GM12878 (cell line): ENCODE data around the gene COL6A1. TPM values are rescaled to one million over a fixed set of nuclear protein-coding genes. Genes with fewer than 3 reads are reported as not detected.

Experiments used
- ATAC-seq: fragments of 200-7000 bp; cut with Tn5 transposase; 3 replicates; pipeline ENCODE4 v1.9.1; 2020; ENCODE audit warnings: mild to moderate bottlenecking, moderate library complexity
- BruUV-seq: library from RNA; stranded (reverse); fragments of 400-500 nt; replicated peaks from 2 replicates; lab custom pipeline; 2021; lab: Mats Ljungman, UMichigan
- CTCF ChIA-PET: fragments of 300-600 bp; sonication (Branson Sonifier 250); formaldehyde crosslinking; extraction: SDS; loops from one replicate; lab custom pipeline; 2021; ENCODE audit warnings: inconsistent platforms; lab: Yijun Ruan, JAX
- POLR2A ChIA-PET: fragments of 350-600 bp; formaldehyde crosslinking; extraction: SDS; loops from one replicate; lab custom pipeline; 2021; ENCODE audit warnings: inconsistent platforms; lab: Charles Lee
- RAD21 ChIA-PET: fragments of 300-600 bp; sonication (Branson Sonifier 250); formaldehyde crosslinking; loops from one replicate; lab custom pipeline; 2023; ENCODE audit warnings: antibody characterized with exemption; ENCODE audit not compliant: unreplicated experiment; lab: Charles Lee
- SMC1A ChIA-PET: fragments of 300-600 bp; sonication (Branson Sonifier 250); formaldehyde crosslinking; loops from one replicate; lab custom pipeline; 2023; ENCODE audit not compliant: unreplicated experiment, uncharacterized antibody; lab: Charles Lee
- DNase-seq: peaks from one replicate; pipeline ENCODE4 v3.0.0-alpha.2; 2011; ENCODE audit warnings: low read depth, low spot score
- FAIRE-seq: peaks from 3 replicates; lab custom pipeline; 2011; peaks lifted over from hg19 to GRCh38; lab: Jason Lieb, UNC
- H2AFZ ChIP-seq: 2 replicates; pipeline ENCODE4 v1.6.0; 2011; ENCODE audit warnings: low read depth, low read length, control low read depth; ENCODE audit not compliant: control insufficient read depth
- H3K27ac ChIP-seq: 2 replicates; pipeline ENCODE4 v1.5.1; 2011; ENCODE audit warnings: control low read depth; ENCODE audit not compliant: control insufficient read depth, insufficient read depth
- H3K27me3 ChIP-seq, 2 experiments: replicated peaks in 1 of 2; 2 replicates each; pipeline versions ENCODE4 v1.6.0 to v1.6.1; 2011; ENCODE audit warnings: low read length in 1 of 2; ENCODE audit not compliant: control insufficient read depth in 2 of 2, insufficient read depth in 2 of 2
- H3K36me3 ChIP-seq, 2 experiments: 2 replicates each; pipeline ENCODE4 v1.5.1; 2011; ENCODE audit warnings: low read length in 1 of 2; ENCODE audit not compliant: control insufficient read depth in 2 of 2, insufficient read depth in 2 of 2
- H3K4me1 ChIP-seq: 2 replicates; pipeline ENCODE4 v1.6.1; 2011; ENCODE audit warnings: mild to moderate bottlenecking, low read length, moderate library complexity, mixed read lengths; ENCODE audit not compliant: control insufficient read depth, insufficient read depth
- H3K4me2 ChIP-seq: 2 replicates; pipeline ENCODE4 v1.6.0; 2011; ENCODE audit warnings: control low read depth; ENCODE audit not compliant: control insufficient read depth, insufficient read depth
- H3K4me3 ChIP-seq: fragments of 200-600 bp; sonication (generic); 2 replicates; pipeline ENCODE4 v1.5.1; 2016
- H3K79me2 ChIP-seq: 2 replicates; pipeline ENCODE4 v1.6.0; 2011; ENCODE audit warnings: low read length; ENCODE audit not compliant: control insufficient read depth, insufficient read depth
- H3K9ac ChIP-seq: 2 replicates; pipeline ENCODE4 v1.8.0; 2011; ENCODE audit warnings: low read length, control low read depth, mixed read lengths; ENCODE audit not compliant: control insufficient read depth, insufficient read depth
- H3K9me3 ChIP-seq: replicated peaks from 3 replicates; pipeline ENCODE4 v1.5.1; 2011; ENCODE audit warnings: mild to moderate bottlenecking, low read length; ENCODE audit not compliant: control insufficient read depth, insufficient read depth
- H4K20me1 ChIP-seq: 2 replicates; pipeline ENCODE4 v1.6.0; 2011; ENCODE audit not compliant: control insufficient read depth, insufficient read depth
- ATF7 ChIP-seq: fragments of 450-650 bp; IDR thresholded peaks from 2 replicates; pipeline ENCODE4 v1.6.1; 2016; ENCODE audit warnings: low read depth, mild to moderate bottlenecking
- BHLHE40 ChIP-seq, 2 experiments: fragments of 450-650 bp in 1 of 2; IDR thresholded peaks; 2 replicates each; pipeline ENCODE4 v1.6.1; 2011 to 2017; ENCODE audit warnings: low read depth in 2 of 2, borderline replicate concordance in 1 of 2, improper control_type of control experiment in 1 of 2, low read length in 1 of 2, mild to moderate bottlenecking in 1 of 2
- CBX3 ChIP-seq: fragments of 200-600 bp; sonication (generic); IDR thresholded peaks from 2 replicates; pipeline ENCODE4 v1.6.1; 2016; ENCODE audit warnings: low read depth, borderline replicate concordance
- CEBPB ChIP-seq, 2 experiments: fragments of 150-350 bp in 1 of 2; IDR thresholded peaks; 2 replicates each; pipeline ENCODE4 v1.6.1; 2012 to 2014; ENCODE audit warnings: low read depth in 2 of 2, low read length in 2 of 2, borderline replicate concordance in 1 of 2, inconsistent platforms in 1 of 2
- EGR1 ChIP-seq, 2 experiments: IDR thresholded peaks; 1 replicate in 1 of 2; 2 replicates in 1 of 2; pipeline ENCODE4 v1.6.1; 2011 to 2012; ENCODE audit warnings: low read depth in 2 of 2, low read length in 2 of 2, borderline replicate concordance in 1 of 2, mild to moderate bottlenecking in 1 of 2, moderate library complexity in 1 of 2
- EP300 ChIP-seq, 2 experiments: fragments of 150-350 bp in 1 of 2; IDR thresholded peaks; 2 replicates each; pipeline ENCODE4 v1.6.1; 2011 to 2012; ENCODE audit warnings: low read depth in 2 of 2, low read length in 2 of 2, borderline replicate concordance in 1 of 2, improper control_type of control experiment in 1 of 2, inconsistent platforms in 1 of 2; ENCODE audit not compliant: control insufficient read depth in 1 of 2
- IKZF2 ChIP-seq, 2 experiments: fragments of 450-650 bp; IDR thresholded peaks; 2 replicates each; pipeline ENCODE4 v1.6.1; 2017; ENCODE audit warnings: mild to moderate bottlenecking in 2 of 2, moderate library complexity in 2 of 2
- IRF4 ChIP-seq: IDR thresholded peaks from 2 replicates; pipeline ENCODE4 v1.6.1; 2011; ENCODE audit warnings: low read depth, low read length
- KLF5 ChIP-seq: fragments of 450-650 bp; IDR thresholded peaks from 2 replicates; pipeline ENCODE4 v1.6.1; 2014; ENCODE audit warnings: mild to moderate bottlenecking; ENCODE audit not compliant: partially characterized antibody
- MTA3 ChIP-seq: IDR thresholded peaks from 2 replicates; pipeline ENCODE4 v1.6.1; 2012; ENCODE audit warnings: low read length, inconsistent platforms, borderline replicate concordance
- MXI1 ChIP-seq: fragments of 150-350 bp; IDR thresholded peaks from 2 replicates; pipeline ENCODE4 v1.6.1; 2011; ENCODE audit warnings: low read depth, mild to moderate bottlenecking, inconsistent platforms, low read length, improper control_type of control experiment
- PAX5 ChIP-seq: IDR thresholded peaks from 2 replicates; pipeline ENCODE4 v1.6.1; 2011; ENCODE audit warnings: low read depth, low read length, borderline replicate concordance
- SKIL ChIP-seq: fragments of 450-650 bp; IDR thresholded peaks from 2 replicates; pipeline ENCODE4 v1.6.1; 2017; ENCODE audit warnings: mild to moderate bottlenecking, low read depth, inconsistent platforms; ENCODE audit not compliant: poor library complexity, severe bottlenecking
- SMAD1 ChIP-seq: fragments of 450-650 bp; IDR thresholded peaks from 2 replicates; pipeline ENCODE4 v1.6.1; 2018; ENCODE audit warnings: mild to moderate bottlenecking, low read depth; ENCODE audit not compliant: partially characterized antibody
- SMARCA5 ChIP-seq: fragments of 450-650 bp; IDR thresholded peaks from 2 replicates; pipeline ENCODE4 v1.6.1; 2017; ENCODE audit warnings: mild to moderate bottlenecking
- USF2 ChIP-seq: IDR thresholded peaks from 2 replicates; pipeline ENCODE4 v1.6.1; 2011; ENCODE audit warnings: low read depth, low read length, improper control_type of control experiment, borderline replicate concordance
- ZSCAN29 ChIP-seq: fragments of 450-650 bp; IDR thresholded peaks from 2 replicates; pipeline ENCODE4 v1.6.1; 2017; ENCODE audit warnings: mild to moderate bottlenecking, moderate library complexity
- WGBS: methylation state at CpG from one replicate; pipeline ENCODE4 v1.1.6; 2016; ENCODE audit warnings: low lambda C conversion rate; ENCODE audit not compliant: insufficient replicate concordance, insufficient coverage; ENCODE audit errors: missing lambda C conversion rate; 5-methylcytosine and 5-hydroxymethylcytosine counted together
- in situ Hi-C: fragments of 300-500 bp; cut with MboI; formaldehyde crosslinking; loops from 9 replicates; pipeline ENCODE4 v1.14.3; 2018; ENCODE audit warnings: mixed read lengths
- intact Hi-C: fragments of 100-400 bp; cut with micrococcal nuclease; formaldehyde crosslinking; loops from one replicate; pipeline ENCODE4 v1.14.2; 2022; ENCODE audit not compliant: unreplicated experiment
- polyA plus RNA-seq, 11 experiments: library from polyadenylated mRNA; depleted of rRNA in 4 of 11; unstranded in 6 of 11; stranded (reverse) in 5 of 11; fragments of >200 nt; fragmentation: Nextera tagmentation in 4 of 11; fragmentation: Illumina TruSeq in 1 of 11; extraction: Ambion mirVana in 4 of 11; extraction: Trizol in 1 of 11; gene quantifications; 1 replicate in 1 of 11; 2 replicates in 10 of 11; pipeline versions ENCODE4 v1.2.1 to v1.2.3, GENCODE V29; 2011 to 2016; ENCODE audit warnings: inconsistent platforms in 2 of 11, missing spikeins in 2 of 11, low read depth in 1 of 11
- total RNA-seq, 4 experiments: library from RNA; depleted of rRNA in 3 of 4; stranded (reverse); fragments of >200 nt in 3 of 4; fragmentation: Illumina TruSeq in 1 of 4; extraction: Trizol in 1 of 4; gene quantifications; 2 replicates each; pipeline versions ENCODE4 v1.2.1 to v1.2.3, GENCODE V29; 2013 to 2021

COL6A1 gene
- total and polyA plus RNA-seq, 10 of the 15 experiments (the other 5 are each of a cell fraction or from before 2014, with no cell fraction given): 0.12 to 1.3 (median 0.20) TPM; not detected in 7

- TF ChIP-seq IKZF2 (IDR thresholded peaks at IDR 0.05): no peak
- TF ChIP-seq SMARCA5: no peak
Measured at GRCh38 chr21:45970674-45971615, 10.6 kb upstream of the COL6A1 start (continued).

- POLR2A ChIA-PET: interaction anchor here (2.3 kb wide), 1 partner anchor 172 kb away, joined by 5 read pairs; no protein-coding TSS in a partner anchor
- no peak for TF ChIP-seq PAX5
- TF ChIP-seq BHLHE40 (IDR thresholded peaks at IDR 0.05; ENCODE audit: borderline replicate concordance in 1 of 2, low read depth in 2 of 2, low read length in 1 of 2): no peak
- no peak for TF ChIP-seq IRF4
- TF ChIP-seq EP300 (IDR thresholded peaks at IDR 0.05; ENCODE audit: borderline replicate concordance in 1 of 2, control insufficient read depth in 1 of 2, low read depth in 2 of 2, low read length in 2 of 2): no peak
- TF ChIP-seq ATF7: no peak
- no peak for TF ChIP-seq CBX3
- no peak for TF ChIP-seq SMAD1
- TF ChIP-seq KLF5: no peak
- TF ChIP-seq CEBPB (IDR thresholded peaks at IDR 0.05; ENCODE audit: borderline replicate concordance in 1 of 2, low read depth in 2 of 2, low read length in 2 of 2): no peak
- TF ChIP-seq MXI1: no peak
- no peak for TF ChIP-seq SKIL
- no peak for TF ChIP-seq ZSCAN29
- TF ChIP-seq EGR1 (IDR thresholded peaks at IDR 0.05; ENCODE audit: borderline replicate concordance in 1 of 2, low read depth in 2 of 2, low read length in 2 of 2): no peak
- no peak for TF ChIP-seq MTA3
- no peak for TF ChIP-seq USF2
Measured at GRCh38 chr21:45971616-45972352, 9.8 kb upstream of the COL6A1 start.

More at GRCh38 chr21:45971616-45972352, 9.8 kb upstream of the COL6A1 start:
- Histone ChIP-seq H3K4me3 (no peak overlapping the region), H3K27me3 (peaks cover 5 to 7% of the 10 kb centered on the region in 2 experiments; a peak in 3 of 4 replicates), H3K27ac (no peak overlapping the region), H2AFZ (no peak overlapping the region), H3K4me1 (peaks cover 8% of the 10 kb centered on the region), H3K9ac (no peak overlapping the region), H3K36me3 (no peaks in the 10 kb centered on the region), H3K9me3 (no peaks in the 10 kb centered on the region), H3K79me2 (no peaks in the 10 kb centered on the region), H3K4me2 (no peak overlapping the region), H4K20me1 (no peaks in the 10 kb centered on the region)
- in situ Hi-C loops (no loop called here), intact Hi-C loops (loop anchor here (5.0 kb wide), 1 partner anchor 171 kb away; no protein-coding TSS in a partner anchor)
- WGBS: 61% methylated on average over 18 of the region's 20 CpGs
- ATAC-seq (no peak), FAIRE-seq (no peak), DNase-seq (no peak)
- CTCF ChIA-PET: interaction anchor here (1.0 to 3.4 kb wide), 2 partner anchors 9 to 172 kb away, joined by 3 to 19 read pairs; no protein-coding TSS in a partner anchor
- RAD21 ChIA-PET: interaction anchor here (0.7 kb wide), 2 partner anchors 8 to 170 kb away, joined by 3 read pairs; no protein-coding TSS in a partner anchor
- BruUV-seq: no TSS peak
- SMC1A ChIA-PET: no interaction called here
